Measurements from ENCODE around the gene DBT.

- no peak for TF ChIP-seq POLR2A (IDR thresholded peaks at IDR 0.05)
- TF ChIP-seq, protein P1, sequence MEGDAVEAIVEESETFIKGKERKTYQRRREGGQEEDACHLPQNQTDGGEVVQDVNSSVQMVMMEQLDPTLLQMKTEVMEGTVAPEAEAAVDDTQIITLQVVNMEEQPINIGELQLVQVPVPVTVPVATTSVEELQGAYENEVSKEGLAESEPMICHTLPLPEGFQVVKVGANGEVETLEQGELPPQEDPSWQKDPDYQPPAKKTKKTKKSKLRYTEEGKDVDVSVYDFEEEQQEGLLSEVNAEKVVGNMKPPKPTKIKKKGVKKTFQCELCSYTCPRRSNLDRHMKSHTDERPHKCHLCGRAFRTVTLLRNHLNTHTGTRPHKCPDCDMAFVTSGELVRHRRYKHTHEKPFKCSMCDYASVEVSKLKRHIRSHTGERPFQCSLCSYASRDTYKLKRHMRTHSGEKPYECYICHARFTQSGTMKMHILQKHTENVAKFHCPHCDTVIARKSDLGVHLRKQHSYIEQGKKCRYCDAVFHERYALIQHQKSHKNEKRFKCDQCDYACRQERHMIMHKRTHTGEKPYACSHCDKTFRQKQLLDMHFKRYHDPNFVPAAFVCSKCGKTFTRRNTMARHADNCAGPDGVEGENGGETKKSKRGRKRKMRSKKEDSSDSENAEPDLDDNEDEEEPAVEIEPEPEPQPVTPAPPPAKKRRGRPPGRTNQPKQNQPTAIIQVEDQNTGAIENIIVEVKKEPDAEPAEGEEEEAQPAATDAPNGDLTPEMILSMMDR (IDR thresholded peaks at IDR 0.05) = no peak
These were observed 31.8 kb downstream of the DBT start for GRCh38 chr1:100217834-100218233.

Measured in body of pancreas (tissue), 4 donors.